GM19395 (cell line): ENCODE measurements around the gene EGFLAM.
A peak's percentile ranks its signal among the peaks of the same experiment; 100 is the strongest.

Source experiments
- ATAC-seq: cut with Tn5 transposase; IDR thresholded peaks from one replicate; pipeline ENCODE4 v1.9.1; 2021; ENCODE audit warnings: mild to moderate bottlenecking, moderate library complexity; ENCODE audit not compliant: unreplicated experiment

EGFLAM gene

GRCh38 chr5:38265546-38266179 lies 7.3 kb downstream of the EGFLAM start:
- ATAC-seq, result peak; percentile 87

DNA sequence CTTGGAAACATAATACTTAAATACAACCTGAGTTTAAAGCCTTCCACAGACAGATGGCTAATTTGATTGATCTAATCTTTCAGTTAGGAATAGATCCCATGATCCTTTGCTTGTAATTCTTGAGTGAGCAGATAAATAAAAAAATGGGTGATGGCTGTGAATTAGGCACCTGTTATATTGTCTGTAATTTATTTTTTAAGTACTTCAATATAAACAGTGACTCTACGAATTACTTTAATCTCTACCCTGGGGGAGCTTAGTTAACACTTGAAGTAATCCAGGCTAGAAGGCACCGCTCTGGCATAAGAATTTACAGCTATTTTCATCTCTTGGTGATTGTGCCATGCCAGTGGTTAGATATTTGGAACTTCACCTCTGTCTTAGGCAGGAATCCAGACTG lies 9.0 kb downstream of the EGFLAM start:
- no peak for ATAC-seq

DNA sequence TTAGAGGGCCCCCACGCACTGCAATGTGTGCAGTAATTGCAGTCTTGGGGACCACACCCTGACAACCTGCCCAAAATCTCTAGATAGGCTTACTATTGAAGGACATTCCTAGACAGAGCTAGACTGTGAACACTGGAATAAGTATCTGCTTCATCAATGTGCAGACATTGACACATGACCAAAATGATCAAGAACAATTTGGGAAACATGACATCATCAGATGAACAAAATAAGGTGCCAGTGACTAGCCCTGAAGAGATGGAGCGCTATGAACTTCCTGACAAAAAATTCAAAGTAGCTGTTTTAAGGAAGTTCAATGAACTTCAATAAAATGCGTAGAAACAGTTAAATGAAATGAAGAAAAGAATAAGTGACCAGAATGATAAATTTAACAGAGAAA lies 15.3 kb downstream of the EGFLAM start:
- no peak for ATAC-seq

DNA sequence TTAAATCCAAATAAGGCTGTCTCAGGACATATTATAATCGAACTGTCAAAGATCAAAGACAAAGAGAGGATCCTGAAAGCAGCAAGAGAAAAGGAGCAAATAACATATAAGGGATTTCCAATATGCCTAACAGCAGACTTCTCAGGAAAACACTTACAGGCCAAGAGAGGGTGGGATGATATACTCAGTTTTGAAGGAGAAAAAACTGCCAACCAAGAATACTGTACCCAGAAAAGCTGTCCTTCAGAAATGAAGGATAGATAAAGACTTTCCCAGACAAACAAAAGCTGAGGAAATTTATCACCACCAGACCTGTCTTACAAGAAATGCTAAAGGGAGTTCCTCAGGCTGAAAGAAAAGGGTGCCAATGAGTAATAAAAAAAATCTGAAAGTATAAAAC lies 16.0 kb downstream of the EGFLAM start:
- ATAC-seq, result no peak

- no peak for ATAC-seq
Observed at GRCh38 chr5:38284384-38284783, 26.0 kb downstream of the EGFLAM start.

DNA sequence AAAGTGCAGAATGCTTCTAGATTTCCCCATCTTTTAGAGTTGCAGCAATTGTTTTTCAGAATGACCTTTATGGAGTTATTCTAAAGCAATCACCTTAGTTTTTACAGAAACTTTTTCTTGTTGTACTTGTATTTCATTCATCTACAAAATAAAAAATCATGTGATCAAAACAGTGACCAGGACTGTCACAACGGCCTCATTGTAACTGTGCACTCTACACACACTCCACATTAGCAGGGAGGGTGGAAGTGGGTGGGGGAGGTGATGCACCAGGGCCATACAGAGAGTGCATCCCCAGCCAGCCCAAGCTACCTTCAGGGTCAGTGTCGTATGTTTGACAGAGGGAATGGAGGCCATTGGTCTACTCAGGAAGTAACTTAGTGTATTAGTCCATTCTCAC lies 26.9 kb downstream of the EGFLAM start:
- ATAC-seq, result no peak

GRCh38 chr5:38286002-38286401 lies 27.6 kb downstream of the EGFLAM start:
- no peak for ATAC-seq

- no peak for ATAC-seq
Observed at GRCh38 chr5:38287124-38287523, 28.8 kb downstream of the EGFLAM start.

DNA sequence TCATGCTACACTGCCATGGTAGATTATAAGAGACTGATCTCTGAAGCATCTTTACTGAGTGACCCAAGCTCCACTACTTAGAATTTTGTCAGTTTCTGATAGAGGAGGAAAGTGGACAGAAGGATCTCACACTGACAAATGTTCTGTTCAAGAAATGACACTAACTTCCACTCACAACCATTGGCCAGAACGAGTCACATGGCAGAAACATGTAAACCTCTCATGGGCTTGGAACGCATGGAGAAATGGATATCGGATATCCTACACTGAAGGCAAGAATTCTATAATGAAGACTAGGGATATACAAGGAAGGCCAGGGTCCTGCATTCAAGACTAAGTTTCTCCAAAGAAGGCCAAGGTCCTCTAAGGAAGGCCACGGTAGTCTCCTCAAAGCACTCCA lies 31.1 kb downstream of the EGFLAM start:
- no peak for ATAC-seq

GRCh38 chr5:38290028-38290653 lies 31.8 kb downstream of the EGFLAM start:
- ATAC-seq, result no peak

- no peak for ATAC-seq
Observed at GRCh38 chr5:38291355-38291754, 33.0 kb downstream of the EGFLAM start.

DNA sequence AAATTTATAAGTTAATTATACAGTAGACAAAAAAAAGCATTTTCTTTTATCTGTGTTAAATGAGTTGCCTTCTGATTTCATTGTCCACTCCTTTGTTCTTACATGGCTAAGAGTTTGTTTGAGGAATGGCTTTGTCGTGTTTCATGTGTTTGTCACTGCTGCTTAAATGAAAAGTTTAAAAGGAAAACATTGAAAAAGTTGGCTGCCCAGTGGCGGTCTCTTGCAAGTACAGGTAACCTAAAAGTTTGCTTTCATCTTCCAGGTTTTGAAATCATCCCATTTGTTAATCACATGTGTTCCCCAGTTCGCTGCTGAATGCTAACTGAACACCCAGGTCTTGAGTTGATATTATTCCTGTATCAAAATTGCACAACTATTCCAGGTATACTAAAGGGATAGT lies 33.9 kb downstream of the EGFLAM start:
- ATAC-seq, result no peak

DNA sequence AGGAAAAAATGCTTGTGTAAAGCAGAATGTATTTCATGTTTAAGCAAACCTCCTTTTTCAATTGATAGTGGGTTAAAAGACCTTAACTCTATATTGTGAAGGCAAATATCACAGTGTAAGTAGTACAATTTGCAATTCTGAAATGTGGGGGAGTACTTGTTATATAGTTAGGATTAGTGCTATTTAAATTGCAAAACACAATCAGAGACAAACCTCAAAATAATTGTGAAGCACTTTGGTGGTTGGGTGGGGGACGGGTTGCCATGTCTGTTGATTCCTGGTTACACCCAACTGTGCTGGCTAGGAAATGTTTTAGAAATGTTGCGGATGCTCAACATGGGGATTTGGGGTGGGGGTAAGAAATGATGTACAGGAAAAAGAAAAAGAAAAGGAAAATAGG lies 37.4 kb downstream of the EGFLAM start:
- ATAC-seq, result no peak

DNA sequence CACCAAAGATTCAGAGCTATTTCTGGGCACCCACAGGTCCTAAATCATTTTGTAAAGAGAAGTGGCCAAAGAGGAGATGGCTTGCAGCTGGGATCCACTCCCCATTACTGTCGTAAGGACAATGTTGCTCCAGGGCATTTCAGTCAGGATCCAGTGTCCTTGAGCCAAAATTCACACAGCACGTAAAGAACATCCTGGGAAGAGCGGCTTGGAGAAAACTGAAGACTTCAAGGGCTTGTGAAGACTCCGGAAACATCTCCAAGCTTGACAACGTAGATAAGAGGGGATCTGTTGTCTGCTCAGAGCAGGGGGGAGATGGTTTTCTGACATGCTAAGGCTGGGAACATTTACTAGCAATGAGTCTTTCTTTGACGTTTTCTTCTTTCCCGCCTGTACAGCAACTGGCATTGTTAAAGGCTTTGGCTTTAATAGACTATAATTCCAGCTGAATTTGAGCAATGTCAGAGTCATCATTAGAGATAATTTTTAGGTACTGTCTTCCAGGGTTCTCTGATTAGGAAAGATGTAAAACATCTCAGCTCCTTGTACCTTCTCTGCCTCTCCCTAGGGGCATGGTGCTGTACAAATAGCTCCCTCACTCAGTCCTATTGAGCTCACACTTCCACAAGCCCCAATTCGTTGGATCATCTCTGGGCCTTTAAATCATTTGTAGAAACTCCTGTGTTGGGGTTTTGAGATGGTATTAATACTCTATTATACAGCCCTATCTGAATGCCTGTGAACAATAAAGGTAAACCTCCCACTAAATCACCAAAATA lies 39.7 kb downstream of the EGFLAM start:
- no peak for ATAC-seq

DNA sequence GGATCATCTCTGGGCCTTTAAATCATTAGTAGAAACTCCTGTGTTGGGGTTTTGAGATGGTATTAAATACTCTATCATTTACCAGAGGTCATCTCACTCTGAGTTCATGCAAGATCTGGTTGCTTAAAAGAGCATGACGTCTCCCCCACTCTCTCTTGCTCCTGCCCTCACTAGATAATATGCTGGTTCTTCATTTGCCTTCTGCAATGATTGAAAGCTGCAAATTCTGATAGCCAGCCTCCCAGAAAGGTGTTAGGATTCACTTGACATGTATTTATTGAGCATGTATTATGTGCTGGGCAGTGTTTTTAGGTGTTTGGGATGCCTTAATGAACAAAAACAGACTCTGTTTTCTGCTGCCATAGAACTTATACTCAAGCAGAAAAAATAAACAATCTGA lies 41.2 kb downstream of the EGFLAM start:
- ATAC-seq, result no peak

GRCh38 chr5:38305148-38305547 lies 46.8 kb downstream of the EGFLAM start:
- ATAC-seq, result no peak

DNA sequence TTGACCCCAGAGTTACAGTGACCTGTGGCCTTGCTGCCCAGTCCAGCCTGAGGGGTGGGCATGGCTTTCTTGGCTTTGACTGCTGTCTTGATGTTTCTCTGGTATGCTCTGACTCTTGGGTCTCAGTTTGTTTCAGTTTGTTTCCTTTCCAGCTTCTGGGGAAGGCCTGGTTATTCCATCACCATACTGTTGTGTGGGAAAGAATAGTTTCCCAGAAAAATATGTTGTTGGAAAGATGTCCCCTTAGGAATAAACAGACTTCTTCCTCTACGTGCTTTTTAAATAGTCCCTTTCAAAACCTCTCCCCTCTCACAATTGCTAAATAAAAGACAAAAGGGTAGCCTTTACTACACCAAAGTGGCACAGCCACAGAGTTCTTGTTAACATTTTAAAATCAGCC lies 49.5 kb downstream of the EGFLAM start:
- ATAC-seq, result no peak

DNA sequence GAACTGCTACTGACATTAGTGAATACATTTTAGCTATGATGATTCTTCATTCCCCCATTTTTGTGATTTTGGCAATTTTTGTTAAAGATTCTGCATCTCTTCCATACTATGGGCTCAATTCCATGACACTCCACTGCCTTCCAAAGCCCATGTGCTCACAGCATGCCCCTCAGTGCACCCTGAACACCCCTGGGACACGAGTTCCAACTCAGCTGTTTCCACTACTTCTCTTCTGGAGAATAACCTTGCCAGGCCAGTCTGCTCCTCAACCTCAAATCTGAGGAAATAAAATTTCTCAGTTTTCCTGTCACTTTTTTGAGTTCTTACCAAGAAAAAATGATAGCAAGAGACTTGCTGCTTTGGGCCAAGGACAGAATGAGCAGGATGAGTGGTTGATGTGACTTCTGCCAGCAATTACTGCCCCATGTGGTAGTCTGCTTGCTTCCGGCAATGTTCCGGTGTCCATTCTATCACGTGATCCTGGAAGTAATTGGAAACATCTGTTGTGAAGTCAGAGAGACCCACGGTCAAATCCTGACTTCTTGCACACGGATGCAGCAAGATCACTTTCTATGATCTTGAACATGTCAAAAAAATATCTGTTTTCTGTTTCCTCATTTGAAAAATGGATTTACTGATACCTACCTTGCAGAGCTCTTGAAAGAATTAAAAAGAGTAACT lies 58.3 kb downstream of the EGFLAM start:
- no peak for ATAC-seq

GRCh38 chr5:38317868-38318267 lies 59.5 kb downstream of the EGFLAM start:
- no peak for ATAC-seq

GRCh38 chr5:38319491-38319890 lies 61.1 kb downstream of the EGFLAM start:
- ATAC-seq, result no peak

DNA sequence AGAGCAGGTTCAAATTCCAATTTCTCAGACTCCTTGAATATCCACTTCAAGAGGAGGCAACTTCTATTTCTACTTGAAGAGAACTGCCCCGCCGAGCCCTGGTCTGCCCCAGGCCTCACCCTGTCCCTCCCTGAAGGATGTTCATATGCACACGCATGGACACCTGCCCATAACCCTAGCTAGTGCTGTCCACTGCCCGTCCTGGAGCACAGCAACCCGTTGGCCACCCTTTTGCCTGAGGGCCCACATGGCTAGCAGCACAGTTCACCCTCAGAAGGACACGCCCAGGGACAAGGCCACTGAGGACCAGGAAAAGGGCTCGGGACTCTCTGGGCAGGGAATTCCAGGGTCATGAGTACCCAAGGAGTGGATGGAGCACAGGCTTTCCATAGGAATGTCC lies 63.6 kb downstream of the EGFLAM start:
- no peak for ATAC-seq
